HepG2 (cell line): Measurements from ENCODE around the gene PRDX2. TPM values are rescaled to one million over a fixed set of nuclear protein-coding genes. Genes with fewer than 3 reads are reported as not detected.

Experiments
- ATAC-seq: fragments of 200-7000 bp; cut with Tn5 transposase; 3 replicates; pipeline ENCODE4 v1.9.1; 2020; ENCODE audit warnings: mild to moderate bottlenecking, moderate library complexity
- BruUV-seq: library from RNA; stranded (reverse); fragments of 400-500 nt; replicated peaks from 2 replicates; lab custom pipeline; 2021; lab: Mats Ljungman, UMichigan
- CTCF ChIA-PET: fragments of 300-600 bp; formaldehyde crosslinking; extraction: SDS; loops from one replicate; lab custom pipeline; 2021; ENCODE audit warnings: low total read pairs, inconsistent platforms, low intra/inter-chr PET ratio; lab: Yijun Ruan, JAX
- POLR2A ChIA-PET: fragments of 350-600 bp; sonication (Branson Sonifier 250); formaldehyde crosslinking; loops from one replicate; lab custom pipeline; 2020; ENCODE audit warnings: antibody characterized with exemption, inconsistent platforms; lab: Yijun Ruan, JAX
- DNase-seq: peaks from one replicate; pipeline ENCODE4 v3.0.0-alpha.2; 2015; ENCODE audit warnings: low spot score
- FAIRE-seq: peaks from 3 replicates; lab custom pipeline; 2011; peaks lifted over from hg19 to GRCh38; lab: Jason Lieb, UNC
- H2AFZ ChIP-seq: one replicate; pipeline ENCODE4 v1.6.1; 2011; ENCODE audit warnings: low read length, inconsistent platforms
- H3K27ac ChIP-seq: fragments of 300-600 bp; 3 replicates; pipeline ENCODE4 v1.8.0; 2011; ENCODE audit warnings: mixed run types, mild to moderate bottlenecking, mixed read lengths, low read length, inconsistent platforms; ENCODE audit not compliant: insufficient read depth; ENCODE audit errors: extremely low read length
- H3K27me3 ChIP-seq, 2 experiments: fragments of 200-600 bp in 1 of 2; 2 replicates in 1 of 2; 3 replicates in 1 of 2; pipeline versions ENCODE4 v1.6.0 to v1.8.0; 2011; ENCODE audit warnings: low read length in 2 of 2, mild to moderate bottlenecking in 2 of 2, moderate library complexity in 2 of 2, inconsistent platforms in 1 of 2; ENCODE audit not compliant: insufficient read depth in 2 of 2, control insufficient read depth in 1 of 2
- H3K36me3 ChIP-seq, 2 experiments: fragments of 200-600 bp in 1 of 2; replicated peaks in 1 of 2; 2 replicates in 1 of 2; 3 replicates in 1 of 2; pipeline versions ENCODE4 v1.5.1 to v1.8.0; 2011; ENCODE audit warnings: low read length in 2 of 2, inconsistent platforms in 1 of 2; ENCODE audit not compliant: insufficient read depth in 2 of 2, control insufficient read depth in 1 of 2
- H3K4me1 ChIP-seq: 2 replicates; pipeline ENCODE4 v1.5.1; 2012; ENCODE audit warnings: low read length, inconsistent platforms; ENCODE audit not compliant: insufficient read depth
- H3K4me2 ChIP-seq: 2 replicates; pipeline ENCODE4 v1.6.0; 2011; ENCODE audit warnings: low read depth, low read length, inconsistent platforms
- H3K4me3 ChIP-seq, 3 experiments: fragments of 200-600 bp in 1 of 3; sonication (generic), shearing (Covaris generic) in 1 of 3; replicated peaks in 1 of 3; 2 replicates each; pipeline ENCODE4 v1.5.1; 2011 to 2016; ENCODE audit warnings: low read length in 3 of 3, inconsistent platforms in 2 of 3, low read depth in 2 of 3, mild to moderate bottlenecking in 2 of 3, control low read depth in 1 of 3, mixed read lengths in 1 of 3; ENCODE audit not compliant: insufficient read depth in 1 of 3
- H3K79me2 ChIP-seq: one replicate; pipeline ENCODE4 v1.6.1; 2011; ENCODE audit warnings: low read length, inconsistent platforms; ENCODE audit not compliant: insufficient read depth
- H3K9ac ChIP-seq: 2 replicates; pipeline ENCODE4 v1.6.0; 2011; ENCODE audit warnings: mild to moderate bottlenecking, low read depth, low read length, inconsistent platforms; ENCODE audit not compliant: insufficient read depth
- H3K9me3 ChIP-seq: 2 replicates; pipeline ENCODE4 v1.5.1; 2012; ENCODE audit warnings: mild to moderate bottlenecking, low read length
- H4K20me1 ChIP-seq: 2 replicates; pipeline ENCODE4 v1.6.0; 2011; ENCODE audit warnings: inconsistent platforms, mild to moderate bottlenecking, low read length, moderate library complexity; ENCODE audit not compliant: insufficient read depth
- ATAD3A ChIP-seq: sonication (generic); formaldehyde crosslinking; IDR thresholded peaks from 2 replicates; pipeline ENCODE4 v1.4.0; 2020; ENCODE audit warnings: missing genetic modification reagents
- IRX3 ChIP-seq: sonication (generic); formaldehyde crosslinking; IDR thresholded peaks from 2 replicates; pipeline ENCODE4 v1.8.1; 2023; ENCODE audit warnings: mild to moderate bottlenecking, low read depth, missing genetic modification reagents, borderline replicate concordance
- SMAD3 ChIP-seq: sonication (generic); formaldehyde crosslinking; IDR thresholded peaks from 2 replicates; pipeline ENCODE4 v1.4.0; 2020; ENCODE audit warnings: missing genetic modification reagents
- SMYD3 ChIP-seq: sonication (generic); formaldehyde crosslinking; IDR thresholded peaks from 2 replicates; pipeline ENCODE4 v1.8.1; 2023; ENCODE audit warnings: mild to moderate bottlenecking, missing genetic modification reagents
- TEAD2 ChIP-seq: sonication (generic); formaldehyde crosslinking; IDR thresholded peaks from 2 replicates; pipeline ENCODE4 v1.9.0; 2021; ENCODE audit warnings: missing genetic modification reagents
- ZNF124 ChIP-seq: sonication (generic); formaldehyde crosslinking; IDR thresholded peaks from 2 replicates; pipeline ENCODE4 v1.4.0; 2020; ENCODE audit warnings: missing genetic modification reagents
- ZNF180 ChIP-seq: sonication (generic); formaldehyde crosslinking; IDR thresholded peaks from 2 replicates; pipeline ENCODE4 v1.4.0; 2020; ENCODE audit warnings: low read depth, missing genetic modification reagents, borderline replicate concordance
- ZNF773 ChIP-seq: sonication (generic); formaldehyde crosslinking; IDR thresholded peaks from 2 replicates; pipeline ENCODE4 v1.4.0; 2020; ENCODE audit warnings: missing genetic modification reagents, borderline replicate concordance
- WGBS: methylation state at CpG from one replicate; pipeline ENCODE4 v1.1.6; 2017; ENCODE audit warnings: low lambda C conversion rate; 5-methylcytosine and 5-hydroxymethylcytosine counted together
- in situ Hi-C: cut with HindIII; loops from 2 replicates; pipeline ENCODE4 v1.10.0; 2017; ENCODE audit warnings: low pct_unique_long_range_greater_than_20kb; ENCODE audit not compliant: extremely low pct_ligation_motif_present
- intact Hi-C: fragments of 100-400 bp; cut with micrococcal nuclease; formaldehyde crosslinking; loops from one replicate; pipeline ENCODE4 v1.10.0; 2022; ENCODE audit not compliant: unreplicated experiment
- polyA plus RNA-seq, 8 experiments: library from polyadenylated mRNA; depleted of rRNA in 3 of 8; stranded (reverse) in 7 of 8; unstranded in 1 of 8; fragments of >200 nt; fragmentation: Illumina TruSeq in 4 of 8; extraction: Trizol in 4 of 8; gene quantifications; 2 replicates each; pipeline versions ENCODE4 v1.2.1 to v1.2.3, GENCODE V29; 2011 to 2016; ENCODE audit warnings: low read depth in 4 of 8, missing spikeins in 1 of 8, mixed read lengths in 1 of 8; ENCODE audit not compliant: insufficient read depth in 1 of 8
- total RNA-seq, 5 experiments: library from RNA; depleted of rRNA; stranded (reverse); fragments of >200 nt; fragmentation: Illumina TruSeq; extraction: Trizol; gene quantifications; 2 replicates each; pipeline ENCODE4 v1.2.3, GENCODE V29; 2016; ENCODE audit warnings: low read depth in 1 of 5
- TF ChIP-seq, protein P1 (sequence below): sonication (generic); formaldehyde crosslinking; IDR thresholded peaks from 2 replicates; pipeline ENCODE4 v1.4.0; 2020; ENCODE audit warnings: low read depth, mild to moderate bottlenecking, missing genetic modification reagents

Gene PRDX2
- total and polyA plus RNA-seq, 2 of the 13 experiments (the other 11 are each of a cell fraction or from before 2014, with no cell fraction given): 218 to 381 TPM

DNA sequence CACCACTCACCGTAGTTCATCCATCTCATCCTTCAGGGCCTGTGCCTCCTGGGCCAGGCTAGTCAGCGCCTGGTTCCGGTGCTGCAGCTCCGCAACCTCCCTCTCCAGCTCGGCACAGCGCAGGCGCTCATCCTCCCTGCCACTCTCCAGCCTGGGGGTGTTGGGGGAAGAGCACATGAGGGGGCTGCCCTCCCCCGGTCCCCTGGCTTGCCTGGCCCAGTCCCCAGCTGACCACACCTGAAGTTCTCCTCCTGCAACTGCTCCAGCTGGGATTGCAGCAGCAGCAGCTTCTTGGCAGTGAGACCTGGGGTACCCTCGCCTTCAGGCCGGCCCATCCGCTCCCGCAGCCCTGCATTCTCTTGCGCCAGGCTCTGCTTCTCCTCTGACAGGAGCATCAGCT lies 30.7 kb downstream of the PRDX2 start:
- no peak for DNase-seq
- intact Hi-C loops: no loop called here
- ChIA-PET CTCF (no interaction called here), POLR2A (interaction anchor here (1.1 kb wide), 1 partner anchor 20 kb away, joined by 3 read pairs; the partner anchor contains the start of gene JUNB)
- no TSS peak for BruUV-seq
- Histone ChIP-seq H2AFZ (no peak overlapping the region), H3K79me2 (no peaks in the 10 kb centered on the region), H4K20me1 (no peaks in the 10 kb centered on the region), H3K4me3 (no peak overlapping the region), H3K9me3 (no peaks in the 10 kb centered on the region), H3K4me1 (peaks cover 8% of the 10 kb centered on the region), H3K4me2 (no peak overlapping the region), H3K27me3 (no peaks in the 10 kb centered on the region), H3K36me3 (no peaks in the 10 kb centered on the region), H3K9ac (no peak overlapping the region), H3K27ac (no peak overlapping the region)
- ATAC-seq: no peak
- no peak for FAIRE-seq
- 98% methylated on average over 8 of the region's 13 CpGs for WGBS
- in situ Hi-C loops: loop anchor here (5.0 kb wide), 1 partner anchor 66 kb away; the partner anchor contains the start of gene MAST1
- TF ChIP-seq ATAD3A (CRISPR knock-in tag) (no peak), TEAD2 (no peak)

DNA sequence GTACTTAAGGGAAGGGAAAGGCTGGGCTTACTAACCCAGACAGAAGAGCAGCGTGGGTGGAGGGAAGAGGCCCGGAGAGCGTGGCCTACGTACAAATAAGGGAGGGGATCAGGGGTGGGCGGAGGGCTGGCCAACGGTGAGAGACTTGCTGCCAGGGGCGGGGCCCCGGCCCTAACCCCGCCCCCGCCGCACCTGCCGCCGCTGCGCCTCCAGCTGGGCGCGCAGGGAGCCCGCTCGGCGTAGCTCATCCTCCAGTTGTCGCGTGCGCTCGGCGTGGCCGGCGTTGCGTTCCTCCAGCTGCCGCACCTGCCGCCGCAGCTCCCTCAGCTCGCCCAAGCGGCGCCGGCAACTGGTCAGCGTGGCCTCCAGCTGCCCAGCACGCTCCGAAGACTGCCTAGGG lies 31.9 kb downstream of the PRDX2 start:
- Histone ChIP-seq H3K27me3 (no peaks in the 10 kb centered on the region), H4K20me1 (no peaks in the 10 kb centered on the region), H3K9ac (no peak overlapping the region), H3K9me3 (no peaks in the 10 kb centered on the region), H3K4me2 (no peak overlapping the region), H3K4me1 (peaks cover 7% of the 10 kb centered on the region), H3K79me2 (no peaks in the 10 kb centered on the region), H3K4me3 (no peak overlapping the region), H3K27ac (no peak overlapping the region), H2AFZ (no peak overlapping the region), H3K36me3 (no peaks in the 10 kb centered on the region)
- DNase-seq: no peak
- TF ChIP-seq SMYD3: no peak
- TF ChIP-seq ZNF180 (CRISPR knock-in tag): no peak
- no peak for TF ChIP-seq ZNF124 (CRISPR knock-in tag)
- TF ChIP-seq SMAD3 (CRISPR knock-in tag): no peak
- TF ChIP-seq, protein P1, sequence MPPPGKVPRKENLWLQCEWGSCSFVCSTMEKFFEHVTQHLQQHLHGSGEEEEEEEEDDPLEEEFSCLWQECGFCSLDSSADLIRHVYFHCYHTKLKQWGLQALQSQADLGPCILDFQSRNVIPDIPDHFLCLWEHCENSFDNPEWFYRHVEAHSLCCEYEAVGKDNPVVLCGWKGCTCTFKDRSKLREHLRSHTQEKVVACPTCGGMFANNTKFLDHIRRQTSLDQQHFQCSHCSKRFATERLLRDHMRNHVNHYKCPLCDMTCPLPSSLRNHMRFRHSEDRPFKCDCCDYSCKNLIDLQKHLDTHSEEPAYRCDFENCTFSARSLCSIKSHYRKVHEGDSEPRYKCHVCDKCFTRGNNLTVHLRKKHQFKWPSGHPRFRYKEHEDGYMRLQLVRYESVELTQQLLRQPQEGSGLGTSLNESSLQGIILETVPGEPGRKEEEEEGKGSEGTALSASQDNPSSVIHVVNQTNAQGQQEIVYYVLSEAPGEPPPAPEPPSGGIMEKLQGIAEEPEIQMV (CRISPR knock-in tag): no peak
- no peak for TF ChIP-seq ZNF773 (CRISPR knock-in tag)
- TF ChIP-seq IRX3: no peak
- FAIRE-seq: no peak
- ChIA-PET CTCF (no interaction called here), POLR2A (no interaction called here)
- ATAC-seq: no peak
- intact Hi-C loops: no loop called here
- no TSS peak for BruUV-seq
- WGBS: 95% methylated on average over 37 of the region's 37 CpGs
- in situ Hi-C loops: loop anchor here (5.0 kb wide), 2 partner anchors 33 to 68 kb away; partner anchors contain the start of genes MAST1, PRDX2 and THSD8
